ENCODE results near the gene MOCOS. TPM values are rescaled to one million over a fixed set of nuclear protein-coding genes. Genes with fewer than 3 reads are reported as not detected.
A peak's percentile ranks its signal among the peaks of the same experiment; 100 is the strongest.

The MOCOS gene
- total and polyA plus RNA-seq, 2 of the 8 experiments (the other 6 are each of a cell fraction or from before 2014, with no cell fraction given) = 4.7 to 5.8 TPM

GRCh38 chr18:36183033-36183432 is 4.3 kb upstream of the MOCOS start:
- no peak overlapping the region for H2BK5ac ChIP-seq (ENCODE audit: low read depth, low read length)
- H3K9me3 ChIP-seq (ENCODE audit: insufficient read depth in 2 of 2, low read depth in 1 of 2, low read length in 1 of 2) = no peaks in the 10 kb centered on the region
- H2AK5ac ChIP-seq (ENCODE audit: low read depth, low read length) = no peak overlapping the region
- peaks cover 0 to 7% (median 4%) of the 10 kb centered on the region in 4 experiments; a peak in 6 of 7 replicates for H3K4me1 ChIP-seq (replicated peaks in 1 of 4; ENCODE audit: control insufficient read depth in 3 of 4, insufficient read depth in 4 of 4, low read length in 3 of 4)
- H2BK20ac ChIP-seq (ENCODE audit: low read length) = no peak overlapping the region
- no peak overlapping the region for H3K14ac ChIP-seq (ENCODE audit: insufficient read length)
- peaks cover 0 to 2% of the 10 kb centered on the region in 2 experiments for H4K20me1 ChIP-seq (replicated peaks in 1 of 2; ENCODE audit: control insufficient read depth in 1 of 2, insufficient read depth in 2 of 2, low read length in 2 of 2)
- H3K56ac ChIP-seq (replicated peaks; ENCODE audit: insufficient read length, low read depth, low read length) = no peak overlapping the region
- no peak overlapping the region for H3K27ac ChIP-seq (ENCODE audit: low read depth, low read length)
- H3K36me3 ChIP-seq (ENCODE audit: control insufficient read depth in 2 of 4, insufficient read depth in 4 of 4, low read length in 3 of 4) = no peaks in the 10 kb centered on the region
- no peak overlapping the region for H3K4ac ChIP-seq (replicated peaks; ENCODE audit: insufficient read length, low read depth, low read length)
- H3K79me1 ChIP-seq (ENCODE audit: low read depth, low read length) = no peaks in the 10 kb centered on the region
- no peak overlapping the region for H4K8ac ChIP-seq (ENCODE audit: extremely low read depth, insufficient read depth, low read length)
- H3K23me2 ChIP-seq (ENCODE audit: low read depth, low read length) = peaks cover 15% of the 10 kb centered on the region; the same call in 1 of the 2 replicates
- 90% methylated on average over 6 of the region's 6 CpGs; no CpG with 5 or more reads in 1 of the 2 experiments for whole genome bisulfite sequencing, 2 experiments (ENCODE audit: extremely low coverage in 1 of 2, insufficient coverage in 1 of 2, insufficient read length in 1 of 2, insufficient replicate concordance in 2 of 2, low coverage in 1 of 2, low lambda C conversion rate in 2 of 2, missing lambda C conversion rate in 1 of 2)
- no peak overlapping the region for H2BK12ac ChIP-seq (ENCODE audit: low read depth, low read length)
- ChIA-PET CTCF (ENCODE audit: partially characterized antibody) (no interaction called here), POLR2A (ENCODE audit: partially characterized antibody) (interaction anchor here (0.8 to 0.9 kb wide), 2 partner anchors 13 to 104 kb away, joined by 3 to 5 read pairs; no protein-coding TSS in a partner anchor)
- FAIRE-seq (no peak), DNase-seq (ENCODE audit: low read depth in 1 of 2, low spot score in 2 of 2) (no peak)
- no peak overlapping the region for H4K5ac ChIP-seq (ENCODE audit: insufficient read length, low read depth, low read length)
- H3K4me3 ChIP-seq (ENCODE audit: extremely low read depth in 1 of 4, insufficient read depth in 2 of 4, low read depth in 3 of 4, low read length in 4 of 4) = no peak overlapping the region
- H3K9ac ChIP-seq (replicated peaks in 1 of 4; ENCODE audit: extremely low read depth in 1 of 4, low read depth in 3 of 4, low read length in 3 of 4) = no peak overlapping the region
- H3K23ac ChIP-seq (ENCODE audit: insufficient read length) = no peak overlapping the region
- H2BK120ac ChIP-seq (replicated peaks; ENCODE audit: low read depth, low read length) = no peak overlapping the region
- peaks cover 0 to 28% (median 19%) of the 10 kb centered on the region in 4 experiments; a peak in 6 of 7 replicates for H3K27me3 ChIP-seq (replicated peaks in 1 of 4; ENCODE audit: control insufficient read depth in 3 of 4, extremely low read depth in 1 of 4, insufficient read depth in 3 of 4, low read length in 3 of 4)
- no peak overlapping the region for H2BK15ac ChIP-seq (ENCODE audit: low read length)
- no peak overlapping the region for H3K4me2 ChIP-seq (ENCODE audit: insufficient read depth in 1 of 2, low read depth in 2 of 2, low read length in 2 of 2)
- no peak overlapping the region for H3K18ac ChIP-seq (ENCODE audit: extremely low read depth, low read length)
- no peaks in the 10 kb centered on the region for H3K79me2 ChIP-seq (ENCODE audit: control insufficient read depth in 1 of 2, insufficient read depth in 2 of 2, low read length in 2 of 2)
- H2AFZ ChIP-seq (ENCODE audit: low read length) = no peak overlapping the region
- peak overlapping the region; percentile 49 for H4K91ac ChIP-seq (replicated peaks; ENCODE audit: insufficient read length, low read length)
- no peak for TF ChIP-seq POU5F1 (IDR thresholded peaks at IDR 0.05; ENCODE audit: low read depth, low read length)

All from H1 (cell line).